22Rv1 (cell line): ENCODE results near the gene RASGRF1.

Experiments used
- ZFX ChIP-seq: fragments of 450-650 bp; IDR thresholded peaks from 2 replicates; pipeline ENCODE4 v1.6.1; 2017; ENCODE audit warnings: antibody characterized with exemption, borderline replicate concordance
- TF ChIP-seq, protein P1 (sequence below): fragments of 450-650 bp; IDR thresholded peaks from 2 replicates; pipeline ENCODE4 v1.5.1; 2017; ENCODE audit warnings: mild to moderate bottlenecking

DNA sequence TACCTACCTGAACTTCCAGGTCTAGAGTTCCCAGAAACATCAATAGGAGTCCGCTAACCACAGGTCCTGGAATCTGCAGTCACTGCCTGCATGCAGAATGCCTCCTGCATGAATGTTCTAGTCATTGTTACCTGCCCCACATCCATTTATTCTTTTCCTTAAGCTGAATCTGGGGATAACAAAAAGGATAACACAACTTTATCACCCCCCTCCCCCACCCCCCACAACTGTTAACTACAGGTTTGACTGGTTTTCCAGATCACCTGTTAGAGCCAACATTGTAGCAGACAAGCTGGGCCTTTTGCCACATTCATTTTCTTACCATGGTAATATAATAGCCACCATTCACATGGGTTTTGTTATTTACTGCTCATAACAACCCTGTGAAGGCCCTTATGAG lies 141.1 kb downstream of the RASGRF1 start:
- TF ChIP-seq, protein P1, sequence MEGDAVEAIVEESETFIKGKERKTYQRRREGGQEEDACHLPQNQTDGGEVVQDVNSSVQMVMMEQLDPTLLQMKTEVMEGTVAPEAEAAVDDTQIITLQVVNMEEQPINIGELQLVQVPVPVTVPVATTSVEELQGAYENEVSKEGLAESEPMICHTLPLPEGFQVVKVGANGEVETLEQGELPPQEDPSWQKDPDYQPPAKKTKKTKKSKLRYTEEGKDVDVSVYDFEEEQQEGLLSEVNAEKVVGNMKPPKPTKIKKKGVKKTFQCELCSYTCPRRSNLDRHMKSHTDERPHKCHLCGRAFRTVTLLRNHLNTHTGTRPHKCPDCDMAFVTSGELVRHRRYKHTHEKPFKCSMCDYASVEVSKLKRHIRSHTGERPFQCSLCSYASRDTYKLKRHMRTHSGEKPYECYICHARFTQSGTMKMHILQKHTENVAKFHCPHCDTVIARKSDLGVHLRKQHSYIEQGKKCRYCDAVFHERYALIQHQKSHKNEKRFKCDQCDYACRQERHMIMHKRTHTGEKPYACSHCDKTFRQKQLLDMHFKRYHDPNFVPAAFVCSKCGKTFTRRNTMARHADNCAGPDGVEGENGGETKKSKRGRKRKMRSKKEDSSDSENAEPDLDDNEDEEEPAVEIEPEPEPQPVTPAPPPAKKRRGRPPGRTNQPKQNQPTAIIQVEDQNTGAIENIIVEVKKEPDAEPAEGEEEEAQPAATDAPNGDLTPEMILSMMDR: no peak
- no peak for TF ChIP-seq ZFX
